Endothelial cell of umbilical vein (primary cell): ENCODE results near the gene KCNH2.

Experiments
- CTCF ChIP-seq, 2 donors: IDR thresholded peaks; 1 replicate in 1 of 2; 2 replicates in 1 of 2; pipeline ENCODE4 v1.5.1; 2011; ENCODE audit warnings: low read length in 2 of 2, mild to moderate bottlenecking in 2 of 2, moderate library complexity in 2 of 2, control low read depth in 1 of 2, inconsistent platforms in 1 of 2, low read depth in 1 of 2; ENCODE audit not compliant: insufficient read depth in 1 of 2; ENCODE audit errors: extremely low read depth in 1 of 2
- POLR2A ChIP-seq: IDR thresholded peaks from 2 replicates; pipeline ENCODE4 v1.6.1; 2012; ENCODE audit warnings: low read depth, mild to moderate bottlenecking, control low read depth, low read length

GRCh38 chr7:150923802-150924201 is 54.3 kb downstream of the KCNH2 start:
- no peak for TF ChIP-seq CTCF (IDR thresholded peaks at IDR 0.05; ENCODE audit: extremely low read depth in 1 of 2, insufficient read depth in 1 of 2, low read depth in 1 of 2, low read length in 2 of 2)
- TF ChIP-seq POLR2A = no peak
